B cell (primary cell): Measurements from ENCODE around the gene TBC1D25. TPM values are rescaled to one million over a fixed set of nuclear protein-coding genes. Genes with fewer than 3 reads are reported as not detected.

Experiments used
- ATAC-seq: fragments of 200-7000 bp; cut with Tn5 transposase; one replicate; pipeline ENCODE4 v1.10.0; 2021; ENCODE audit warnings: low read depth, mild to moderate bottlenecking, moderate number of reproducible peaks, moderate library complexity
- CTCF ChIA-PET: fragments of 350-600 bp; sonication (Branson Sonifier 250); formaldehyde crosslinking; loops from one replicate; lab custom pipeline; 2021; ENCODE audit warnings: antibody characterized with exemption, inconsistent platforms; lab: Charles Lee
- POLR2A ChIA-PET: fragments of 350-600 bp; sonication (Branson Sonifier 250); formaldehyde crosslinking; loops from one replicate; lab custom pipeline; 2021; ENCODE audit warnings: antibody characterized with exemption; lab: Charles Lee
- DNase-seq: peaks from one replicate; pipeline ENCODE4 v3.0.0; 2013
- H2AFZ ChIP-seq: 2 replicates; pipeline ENCODE4 v1.6.1; 2012; ENCODE audit warnings: mild to moderate bottlenecking, low read depth, low read length; ENCODE audit not compliant: insufficient read depth, poor library complexity, severe bottlenecking
- H3K27ac ChIP-seq, 2 donors: 1 replicate in 1 of 2; 2 replicates in 1 of 2; pipeline ENCODE4 v1.5.1; 2012 to 2013; ENCODE audit warnings: low read length in 2 of 2, mild to moderate bottlenecking in 2 of 2, moderate library complexity in 1 of 2
- H3K27me3 ChIP-seq, 4 experiments: fragments of 200-600 bp in 1 of 4; sonication (generic) in 1 of 4; replicated peaks in 1 of 4; 1 replicate in 2 of 4; 2 replicates in 2 of 4; pipeline versions ENCODE4 v1.6.1 to v1.7.0; 2013 to 2016; ENCODE audit warnings: low read length in 3 of 4, mild to moderate bottlenecking in 2 of 4, mixed read lengths in 1 of 4, moderate library complexity in 1 of 4; ENCODE audit not compliant: insufficient read depth in 4 of 4, control insufficient read depth in 3 of 4; ENCODE audit errors: control extremely low read depth in 1 of 4
- H3K36me3 ChIP-seq, 2 experiments: replicated peaks in 1 of 2; 1 replicate in 1 of 2; 2 replicates in 1 of 2; pipeline versions ENCODE4 v1.6.1 to v1.7.1; 2013; ENCODE audit warnings: low read length in 1 of 2; ENCODE audit not compliant: insufficient read depth in 2 of 2, control insufficient read depth in 1 of 2; ENCODE audit errors: control extremely low read depth in 1 of 2, extremely low read depth in 1 of 2
- H3K4me1 ChIP-seq, 2 donors: fragments of 200-600 bp in 1 of 2; sonication (generic) in 1 of 2; 1 replicate in 1 of 2; 2 replicates in 1 of 2; pipeline versions ENCODE4 v1.5.1 to v1.6.1; 2013 to 2017; ENCODE audit warnings: low read length in 2 of 2; ENCODE audit not compliant: control insufficient read depth in 2 of 2, insufficient read depth in 2 of 2
- H3K4me2 ChIP-seq: replicated peaks from 2 replicates; pipeline ENCODE3; 2012; ENCODE audit warnings: mild to moderate bottlenecking, low read depth, low read length; ENCODE audit not compliant: poor library complexity, severe bottlenecking
- H3K4me3 ChIP-seq, 5 experiments: fragments of 200-600 bp in 1 of 5; sonication (generic) in 1 of 5; 1 replicate in 3 of 5; 2 replicates in 2 of 5; pipeline versions ENCODE4 v1.5.1 to v1.7.0; 2011 to 2016; ENCODE audit warnings: low read length in 4 of 5, mild to moderate bottlenecking in 4 of 5, low read depth in 2 of 5, control low read depth in 1 of 5, moderate library complexity in 1 of 5; ENCODE audit not compliant: insufficient read depth in 1 of 5; ENCODE audit errors: control extremely low read depth in 1 of 5, extremely low read depth in 1 of 5
- H3K79me2 ChIP-seq: fragments of 200-600 bp; sonication (generic); one replicate; pipeline ENCODE4 v1.6.0; 2016; ENCODE audit warnings: low read length; ENCODE audit not compliant: control insufficient read depth, insufficient read depth
- H3K9ac ChIP-seq: fragments of 200-600 bp; sonication (generic); 2 replicates; pipeline ENCODE4 v1.6.1; 2017; ENCODE audit warnings: mild to moderate bottlenecking, low read length, moderate library complexity
- H3K9me3 ChIP-seq, 3 donors: one replicate each; pipeline versions ENCODE4 v1.6.1 to v1.7.1; 2013; ENCODE audit warnings: low read length in 2 of 3; ENCODE audit not compliant: control insufficient read depth in 2 of 3, insufficient read depth in 1 of 3; ENCODE audit errors: control extremely low read depth in 1 of 3
- H4K20me1 ChIP-seq: 2 replicates; pipeline ENCODE4 v1.6.0; 2012; ENCODE audit warnings: mild to moderate bottlenecking, low read length; ENCODE audit not compliant: insufficient read depth, control insufficient read depth, poor library complexity, severe bottlenecking
- H3K27ac Mint-ChIP-seq: one replicate; pipeline ENCODE4 v1.8.0; 2021; ENCODE audit warnings: mixed read lengths
- H3K27me3 Mint-ChIP-seq: one replicate; pipeline ENCODE4 v1.8.0; 2021; ENCODE audit warnings: mixed read lengths
- H3K4me1 Mint-ChIP-seq: one replicate; pipeline ENCODE4 v1.8.0; 2021; ENCODE audit warnings: mixed read lengths
- H3K4me3 Mint-ChIP-seq: one replicate; pipeline ENCODE4 v1.8.0; 2021; ENCODE audit warnings: mixed read lengths
- H3K9me3 Mint-ChIP-seq: one replicate; pipeline ENCODE4 v1.8.0; 2022; ENCODE audit warnings: mixed read lengths; ENCODE audit not compliant: insufficient read depth
- EZH2 ChIP-seq: IDR thresholded peaks from 2 replicates; pipeline ENCODE4 v1.6.1; 2012; ENCODE audit warnings: borderline replicate concordance, low read depth, mild to moderate bottlenecking, moderate library complexity, low read length; ENCODE audit not compliant: insufficient read depth, poor library complexity, severe bottlenecking
- WGBS: methylation state at CpG from one replicate; pipeline ENCODE4 v1.1.5; 2013; ENCODE audit warnings: missing lambda C conversion rate; ENCODE audit not compliant: insufficient coverage; 5-methylcytosine and 5-hydroxymethylcytosine counted together
- intact Hi-C: fragments of 100-400 bp; cut with micrococcal nuclease; formaldehyde crosslinking; loops from one replicate; pipeline ENCODE4 v1.10.0; 2022
- polyA plus RNA-seq: library from polyadenylated mRNA; depleted of rRNA; stranded (reverse); fragments of >200 nt; gene quantifications from 2 replicates; pipeline ENCODE4 v1.2.3, GENCODE V29; 2012
- total RNA-seq, 2 donors: library from RNA; stranded (reverse); fragments of 120-200 nt in 1 of 2; gene quantifications; 1 replicate in 1 of 2; 2 replicates in 1 of 2; pipeline versions ENCODE4 v1.2.3 to v1.2.4, GENCODE V29; 2013 to 2022
- TF ChIP-seq, protein P1 (sequence below): fragments of 200-600 bp; IDR thresholded peaks from one replicate; pipeline ENCODE4 v1.8.0; 2022; ENCODE audit warnings: antibody characterized with exemption, mild to moderate bottlenecking

Gene TBC1D25
- total and polyA plus RNA-seq, 2 donors (not counting 1 experiment from before 2014, with no cell fraction given): 24.6 to 31.5 TPM

DNA sequence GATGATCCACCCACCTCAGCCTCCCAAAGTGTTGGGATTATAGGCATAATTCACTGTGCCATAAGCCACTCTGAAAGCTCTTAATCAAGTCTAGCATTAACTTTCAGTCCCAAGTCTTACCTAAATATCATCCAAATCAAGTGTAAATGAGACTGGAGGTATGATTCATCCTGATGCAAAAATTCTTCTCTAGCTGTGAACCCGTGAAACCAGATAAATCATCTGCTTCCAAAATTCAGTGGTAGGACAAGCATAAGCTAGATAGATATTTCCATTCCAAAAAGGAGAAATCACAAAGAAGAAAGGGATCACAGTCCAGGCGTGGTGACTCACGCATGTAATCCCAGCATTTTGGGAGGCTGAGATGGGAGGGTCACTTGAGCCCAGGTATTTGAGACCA, 8.8 kb upstream of the TBC1D25 start:
- H3K4me1 Mint-ChIP-seq: no peaks in the 10 kb centered on the region
- Histone ChIP-seq H3K9ac (no peak overlapping the region), H3K79me2 (no peaks in the 10 kb centered on the region), H3K27me3 (no peaks in the 10 kb centered on the region), H3K4me2 (no peak overlapping the region), H3K27ac (no peak overlapping the region), H2AFZ (no peak overlapping the region), H3K4me1 (no peaks in the 10 kb centered on the region), H3K9me3 (no peaks in the 10 kb centered on the region), H3K4me3 (no peak overlapping the region), H3K36me3 (peaks cover 0 to 16% of the 10 kb centered on the region in 2 experiments), H4K20me1 (no peaks in the 10 kb centered on the region)
- intact Hi-C loops: no loop called here
- no peak overlapping the region for H3K27ac Mint-ChIP-seq
- no peak for ATAC-seq
- ChIA-PET POLR2A (no interaction called here), CTCF (no interaction called here)
- no peaks in the 10 kb centered on the region for H3K9me3 Mint-ChIP-seq
- no peak for DNase-seq
- no peak for TF ChIP-seq EZH2
- TF ChIP-seq, protein P1, sequence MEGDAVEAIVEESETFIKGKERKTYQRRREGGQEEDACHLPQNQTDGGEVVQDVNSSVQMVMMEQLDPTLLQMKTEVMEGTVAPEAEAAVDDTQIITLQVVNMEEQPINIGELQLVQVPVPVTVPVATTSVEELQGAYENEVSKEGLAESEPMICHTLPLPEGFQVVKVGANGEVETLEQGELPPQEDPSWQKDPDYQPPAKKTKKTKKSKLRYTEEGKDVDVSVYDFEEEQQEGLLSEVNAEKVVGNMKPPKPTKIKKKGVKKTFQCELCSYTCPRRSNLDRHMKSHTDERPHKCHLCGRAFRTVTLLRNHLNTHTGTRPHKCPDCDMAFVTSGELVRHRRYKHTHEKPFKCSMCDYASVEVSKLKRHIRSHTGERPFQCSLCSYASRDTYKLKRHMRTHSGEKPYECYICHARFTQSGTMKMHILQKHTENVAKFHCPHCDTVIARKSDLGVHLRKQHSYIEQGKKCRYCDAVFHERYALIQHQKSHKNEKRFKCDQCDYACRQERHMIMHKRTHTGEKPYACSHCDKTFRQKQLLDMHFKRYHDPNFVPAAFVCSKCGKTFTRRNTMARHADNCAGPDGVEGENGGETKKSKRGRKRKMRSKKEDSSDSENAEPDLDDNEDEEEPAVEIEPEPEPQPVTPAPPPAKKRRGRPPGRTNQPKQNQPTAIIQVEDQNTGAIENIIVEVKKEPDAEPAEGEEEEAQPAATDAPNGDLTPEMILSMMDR: no peak
- H3K4me3 Mint-ChIP-seq: no peak overlapping the region
- no peaks in the 10 kb centered on the region for H3K27me3 Mint-ChIP-seq
- no CpG with 5 or more reads among the region's 3 CpGs for WGBS

DNA sequence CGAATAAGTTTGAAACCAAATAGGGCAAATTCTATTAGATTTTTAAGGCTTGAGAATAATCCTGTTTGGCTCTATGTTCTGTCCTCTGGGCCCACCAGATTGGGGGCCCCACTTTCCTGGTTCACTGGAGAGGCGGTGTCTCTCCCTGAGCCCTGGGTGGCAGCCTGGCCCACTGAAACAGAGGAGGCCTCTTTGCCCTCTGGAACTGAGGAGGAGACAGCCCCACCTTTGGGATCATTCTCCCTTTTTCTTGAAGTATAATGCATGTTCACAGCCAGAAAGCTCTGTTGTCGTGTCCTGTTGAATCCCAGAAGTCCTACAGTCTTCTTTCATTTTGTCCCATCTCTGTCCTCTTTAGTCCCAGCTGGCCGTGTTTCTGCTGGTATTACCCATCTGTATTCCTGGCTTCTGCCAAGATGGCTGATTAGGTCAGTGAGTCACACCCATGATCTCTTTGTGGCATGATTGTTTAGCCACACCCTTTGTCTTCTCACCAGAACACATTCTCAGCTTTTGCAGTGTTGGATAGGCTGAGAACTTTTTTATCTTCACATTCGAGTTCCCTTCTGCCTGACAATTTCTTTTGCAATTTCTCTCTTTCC, 8.1 kb upstream of the TBC1D25 start:
- Histone ChIP-seq H3K4me2 (no peak overlapping the region), H3K36me3 (peaks cover 0 to 16% of the 10 kb centered on the region in 2 experiments), H3K4me1 (no peaks in the 10 kb centered on the region), H3K9me3 (no peaks in the 10 kb centered on the region), H3K27me3 (no peaks in the 10 kb centered on the region), H3K9ac (no peak overlapping the region), H3K79me2 (no peaks in the 10 kb centered on the region), H2AFZ (no peak overlapping the region), H3K4me3 (no peak overlapping the region), H3K27ac (no peak overlapping the region), H4K20me1 (no peaks in the 10 kb centered on the region)
- ChIA-PET POLR2A (no interaction called here), CTCF (no interaction called here)
- no peak overlapping the region for H3K4me3 Mint-ChIP-seq
- DNase-seq (no peak), ATAC-seq (no peak)
- WGBS: 93% methylated on average over 3 of the region's 5 CpGs
- no peaks in the 10 kb centered on the region for H3K4me1 Mint-ChIP-seq
- intact Hi-C loops: no loop called here
- H3K9me3 Mint-ChIP-seq: no peaks in the 10 kb centered on the region
- TF ChIP-seq EZH2: no peak
- TF ChIP-seq, protein P1: no peak
- no peak overlapping the region for H3K27ac Mint-ChIP-seq
- H3K27me3 Mint-ChIP-seq: no peaks in the 10 kb centered on the region
